Neural cell (in vitro differentiated cells): Measurements from ENCODE around the gene ST3GAL3.

Experiments
- CTCF ChIP-seq: fragments of 450-650 bp; IDR thresholded peaks from 2 replicates; pipeline ENCODE4 v1.5.1; 2014; ENCODE audit warnings: antibody characterized with exemption, mild to moderate bottlenecking, moderate library complexity; ENCODE audit not compliant: poor library complexity, severe bottlenecking
- EP300 ChIP-seq: fragments of 450-650 bp; conservative IDR thresholded peaks from 2 replicates; pipeline ENCODE4 v1.6.1; 2014; ENCODE audit warnings: antibody characterized with exemption, mild to moderate bottlenecking, moderate library complexity; ENCODE audit not compliant: poor library complexity, severe bottlenecking
- EZH2 ChIP-seq: fragments of 200-600, 300-800 bp; shearing (Covaris generic), sonication (generic); IDR thresholded peaks from 2 replicates; pipeline ENCODE4 v1.6.1; 2014; ENCODE audit warnings: antibody characterized with exemption, low read length, borderline replicate concordance, mild to moderate bottlenecking; ENCODE audit not compliant: insufficient read depth, poor library complexity, severe bottlenecking
- MXI1 ChIP-seq: fragments of 450-650 bp; conservative IDR thresholded peaks from 2 replicates; pipeline ENCODE4 v1.6.1; 2014; ENCODE audit warnings: antibody characterized with exemption, mild to moderate bottlenecking; ENCODE audit not compliant: poor library complexity, severe bottlenecking
- POLR2AphosphoS5 ChIP-seq: IDR thresholded peaks from 2 replicates; pipeline ENCODE4 v1.6.1; 2012
- RAD21 ChIP-seq: fragments of 450-650 bp; conservative IDR thresholded peaks from 2 replicates; pipeline ENCODE4 v1.6.1; 2014; ENCODE audit warnings: antibody characterized with exemption, mild to moderate bottlenecking, moderate library complexity
- SMC3 ChIP-seq: fragments of 450-650 bp; conservative IDR thresholded peaks from 2 replicates; pipeline ENCODE4 v1.6.1; 2014; ENCODE audit warnings: antibody characterized with exemption, mild to moderate bottlenecking, moderate library complexity; ENCODE audit not compliant: poor library complexity
- TAF1 ChIP-seq: IDR thresholded peaks from 2 replicates; pipeline ENCODE4 v1.6.1; 2012; ENCODE audit warnings: low read depth

- TF ChIP-seq EP300 (no peak), EZH2 (no peak), CTCF (no peak), MXI1 (no peak), POLR2AphosphoS5 (no peak), TAF1 (no peak), SMC3 (no peak), RAD21 (no peak)
These were observed 164.9 kb downstream of the ST3GAL3 start for GRCh38 chr1:43872280-43872679.
